Thyroid gland (tissue), 4 donors: Measurements from ENCODE around the gene CDK13.

ENCODE experiments used
- POLR2A ChIP-seq, 2 donors: fragments of 450-650 bp; IDR thresholded peaks; one replicate each; pipeline ENCODE4 v1.6.1; 2017; ENCODE audit warnings: antibody characterized with exemption in 2 of 2, mild to moderate bottlenecking in 2 of 2, moderate library complexity in 1 of 2
- TF ChIP-seq, protein P1 (sequence below), 6 experiments: fragments of 200-600 bp in 3 of 6; fragments of 450-650 bp in 3 of 6; sonication (generic) in 3 of 6; IDR thresholded peaks; one replicate each; pipeline ENCODE4 v1.5.1; 2016 to 2019; ENCODE audit warnings: antibody characterized with exemption in 6 of 6, mild to moderate bottlenecking in 2 of 6, inconsistent platforms in 1 of 6, moderate library complexity in 1 of 6

DNA sequence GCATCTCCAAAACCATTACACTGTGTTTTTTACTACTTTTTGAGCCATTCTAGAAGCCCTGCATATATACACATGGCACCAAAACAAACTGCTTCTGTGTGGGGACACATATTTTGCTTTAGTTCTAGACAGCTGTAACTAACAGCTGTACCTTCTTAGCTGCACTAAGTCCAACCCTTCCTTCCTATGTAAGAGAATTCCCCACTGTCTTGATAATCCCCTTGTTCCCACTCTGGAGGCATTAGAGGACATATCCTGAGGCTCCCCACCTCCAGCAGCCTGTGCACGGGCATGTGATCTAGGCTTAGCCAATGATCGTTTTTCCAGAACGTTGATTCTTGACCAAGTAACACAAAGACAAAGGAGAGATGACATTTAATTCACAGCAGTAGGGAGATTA is 13.3 kb upstream of the CDK13 start:
- TF ChIP-seq, protein P1, sequence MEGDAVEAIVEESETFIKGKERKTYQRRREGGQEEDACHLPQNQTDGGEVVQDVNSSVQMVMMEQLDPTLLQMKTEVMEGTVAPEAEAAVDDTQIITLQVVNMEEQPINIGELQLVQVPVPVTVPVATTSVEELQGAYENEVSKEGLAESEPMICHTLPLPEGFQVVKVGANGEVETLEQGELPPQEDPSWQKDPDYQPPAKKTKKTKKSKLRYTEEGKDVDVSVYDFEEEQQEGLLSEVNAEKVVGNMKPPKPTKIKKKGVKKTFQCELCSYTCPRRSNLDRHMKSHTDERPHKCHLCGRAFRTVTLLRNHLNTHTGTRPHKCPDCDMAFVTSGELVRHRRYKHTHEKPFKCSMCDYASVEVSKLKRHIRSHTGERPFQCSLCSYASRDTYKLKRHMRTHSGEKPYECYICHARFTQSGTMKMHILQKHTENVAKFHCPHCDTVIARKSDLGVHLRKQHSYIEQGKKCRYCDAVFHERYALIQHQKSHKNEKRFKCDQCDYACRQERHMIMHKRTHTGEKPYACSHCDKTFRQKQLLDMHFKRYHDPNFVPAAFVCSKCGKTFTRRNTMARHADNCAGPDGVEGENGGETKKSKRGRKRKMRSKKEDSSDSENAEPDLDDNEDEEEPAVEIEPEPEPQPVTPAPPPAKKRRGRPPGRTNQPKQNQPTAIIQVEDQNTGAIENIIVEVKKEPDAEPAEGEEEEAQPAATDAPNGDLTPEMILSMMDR (IDR thresholded peaks at IDR 0.05): no peak
- TF ChIP-seq POLR2A (IDR thresholded peaks at IDR 0.05): no peak
